ENCODE results near the gene KIRREL3.

The KIRREL3 gene

DNA sequence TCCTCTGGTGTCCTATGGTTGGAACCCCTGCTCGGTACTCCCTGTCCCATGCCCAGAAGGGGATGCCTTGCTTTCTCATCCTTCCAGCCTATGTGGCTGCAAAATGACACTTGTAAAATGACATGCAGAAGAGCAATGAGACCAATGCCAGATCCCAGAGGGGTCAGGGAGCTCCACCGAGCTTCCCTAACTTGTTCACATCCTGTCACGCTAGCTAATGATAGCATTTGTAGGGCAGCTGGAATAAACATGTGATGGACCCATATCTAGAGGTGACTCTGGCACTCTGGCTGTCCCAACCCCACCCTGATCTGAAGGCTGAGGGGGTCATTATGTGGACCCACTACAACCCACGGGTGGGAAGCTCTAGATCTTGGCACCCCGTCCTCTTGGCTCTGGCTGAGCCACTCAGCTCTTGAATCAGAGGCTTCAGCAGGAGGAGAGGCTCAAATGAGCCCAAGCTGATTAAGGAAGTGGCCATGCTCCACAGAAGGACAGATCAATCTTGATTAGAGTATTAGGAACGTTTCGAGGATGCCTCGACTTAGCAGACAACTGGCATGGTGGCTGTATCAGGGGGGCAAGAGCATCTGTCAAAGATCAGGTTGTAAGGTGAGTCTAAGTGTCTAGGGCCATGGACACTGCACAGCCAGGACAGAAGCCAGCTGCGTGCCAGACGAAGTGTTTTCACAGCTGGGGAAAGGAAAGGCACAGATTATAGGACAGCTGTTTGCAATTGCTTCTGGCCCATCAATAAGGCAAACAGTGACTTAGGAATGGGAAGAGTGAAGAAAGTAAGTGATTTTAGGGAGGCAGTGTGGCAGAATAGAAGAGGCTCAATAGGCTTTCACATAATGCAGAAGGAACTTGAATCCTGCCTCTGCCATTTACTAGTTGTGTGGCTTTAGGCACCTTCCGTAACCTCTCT lies 182.8 kb downstream of the KIRREL3 start:
- Histone ChIP-seq H3K9me3 (ENCODE audit: control insufficient read depth in 1 of 2, low read length in 2 of 2) (no peaks in the 10 kb centered on the region), H3K36me3 (ENCODE audit: control insufficient read depth in 1 of 2, insufficient read depth in 2 of 2, low read length in 2 of 2) (no peaks in the 10 kb centered on the region), H3K27me3 (ENCODE audit: low read depth, low read length) (no peaks in the 10 kb centered on the region), H3K4me3 (ENCODE audit: low read depth in 1 of 2, low read length in 2 of 2) (no peak overlapping the region), H3K4me1 (ENCODE audit: control insufficient read depth in 1 of 2, insufficient read depth in 2 of 2, low read length in 2 of 2) (no peaks in the 10 kb centered on the region), H3K27ac (ENCODE audit: low read length) (no peak overlapping the region)

DNA sequence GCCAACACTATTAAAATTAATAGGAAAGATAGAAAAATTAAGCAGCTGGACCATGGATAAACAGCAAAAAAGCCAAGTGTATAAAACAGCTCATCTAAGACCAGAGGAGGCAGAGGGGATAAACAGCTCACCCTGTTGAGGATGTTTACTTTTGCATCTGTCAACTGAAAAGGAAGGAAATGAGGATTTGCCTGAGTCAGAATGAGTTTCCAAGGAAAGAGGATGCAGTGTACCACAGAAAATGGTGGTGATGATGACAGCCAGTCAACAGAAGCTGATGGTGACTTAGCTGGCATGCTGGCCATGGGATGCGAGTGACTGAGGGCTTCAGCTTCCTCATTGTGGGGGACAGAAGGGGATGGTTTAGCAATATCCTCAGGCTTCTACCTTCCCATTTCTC lies 183.5 kb downstream of the KIRREL3 start:
- H3K4me1 ChIP-seq (ENCODE audit: control insufficient read depth in 1 of 2, insufficient read depth in 2 of 2, low read length in 2 of 2): no peaks in the 10 kb centered on the region
- no peaks in the 10 kb centered on the region for H3K36me3 ChIP-seq (ENCODE audit: control insufficient read depth in 1 of 2, insufficient read depth in 2 of 2, low read length in 2 of 2)
- no peak overlapping the region for H3K27ac ChIP-seq (ENCODE audit: low read length)
- H3K27me3 ChIP-seq (ENCODE audit: low read depth, low read length): no peaks in the 10 kb centered on the region
- H3K9me3 ChIP-seq (ENCODE audit: control insufficient read depth in 1 of 2, low read length in 2 of 2): no peaks in the 10 kb centered on the region
- H3K4me3 ChIP-seq (ENCODE audit: low read depth in 1 of 2, low read length in 2 of 2): no peak overlapping the region

DNA sequence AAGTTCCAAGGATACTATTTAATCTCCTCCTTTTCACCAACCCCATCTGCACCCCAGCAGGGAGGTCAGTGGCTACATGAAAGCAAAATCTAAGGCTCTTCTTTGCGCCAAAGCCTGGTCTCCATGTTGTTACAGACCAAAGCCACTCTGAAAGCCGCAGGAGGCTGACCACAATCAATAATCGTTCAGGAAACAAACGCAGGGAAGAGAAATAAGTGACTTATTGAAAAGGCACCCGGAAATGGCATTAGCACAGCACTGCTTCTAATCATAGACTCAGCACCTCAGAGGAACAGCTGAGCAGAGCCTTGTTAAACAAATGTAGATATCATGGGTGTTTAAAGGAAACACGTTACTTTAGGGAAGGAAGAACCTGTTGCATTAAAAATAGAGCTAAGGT lies 183.9 kb downstream of the KIRREL3 start:
- no peaks in the 10 kb centered on the region for H3K36me3 ChIP-seq (ENCODE audit: control insufficient read depth in 1 of 2, insufficient read depth in 2 of 2, low read length in 2 of 2)
- no peaks in the 10 kb centered on the region for H3K4me1 ChIP-seq (ENCODE audit: control insufficient read depth in 1 of 2, insufficient read depth in 2 of 2, low read length in 2 of 2)
- H3K27me3 ChIP-seq (ENCODE audit: low read depth, low read length): no peaks in the 10 kb centered on the region
- no peaks in the 10 kb centered on the region for H3K9me3 ChIP-seq (ENCODE audit: control insufficient read depth in 1 of 2, low read length in 2 of 2)
- H3K27ac ChIP-seq (ENCODE audit: low read length): no peak overlapping the region
- no peak overlapping the region for H3K4me3 ChIP-seq (ENCODE audit: low read depth in 1 of 2, low read length in 2 of 2)

DNA sequence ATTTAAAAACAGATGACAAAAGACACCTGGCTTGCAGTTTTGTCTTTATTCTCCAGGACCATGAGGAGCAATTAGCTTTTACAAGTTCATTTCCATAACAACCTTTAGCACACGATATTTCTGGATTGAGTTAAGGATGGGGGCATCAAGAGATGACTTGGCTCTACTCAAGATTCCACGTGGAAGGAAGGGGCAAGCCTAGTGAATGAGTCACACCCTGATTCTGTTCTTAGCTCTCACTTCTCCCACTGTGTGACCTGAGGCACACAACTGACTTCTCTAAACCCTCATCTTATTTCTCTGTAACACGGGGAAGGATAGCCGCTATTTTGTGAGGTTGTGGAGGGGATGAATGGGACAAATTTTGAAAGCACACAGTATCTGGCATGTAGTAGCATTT lies 185.5 kb downstream of the KIRREL3 start:
- Histone ChIP-seq H3K9me3 (ENCODE audit: control insufficient read depth in 1 of 2, low read length in 2 of 2) (no peaks in the 10 kb centered on the region), H3K27ac (ENCODE audit: low read length) (no peak overlapping the region), H3K4me3 (ENCODE audit: low read depth in 1 of 2, low read length in 2 of 2) (no peak overlapping the region), H3K36me3 (ENCODE audit: control insufficient read depth in 1 of 2, insufficient read depth in 2 of 2, low read length in 2 of 2) (no peaks in the 10 kb centered on the region), H3K27me3 (ENCODE audit: low read depth, low read length) (no peaks in the 10 kb centered on the region), H3K4me1 (ENCODE audit: control insufficient read depth in 1 of 2, insufficient read depth in 2 of 2, low read length in 2 of 2) (no peaks in the 10 kb centered on the region)

DNA sequence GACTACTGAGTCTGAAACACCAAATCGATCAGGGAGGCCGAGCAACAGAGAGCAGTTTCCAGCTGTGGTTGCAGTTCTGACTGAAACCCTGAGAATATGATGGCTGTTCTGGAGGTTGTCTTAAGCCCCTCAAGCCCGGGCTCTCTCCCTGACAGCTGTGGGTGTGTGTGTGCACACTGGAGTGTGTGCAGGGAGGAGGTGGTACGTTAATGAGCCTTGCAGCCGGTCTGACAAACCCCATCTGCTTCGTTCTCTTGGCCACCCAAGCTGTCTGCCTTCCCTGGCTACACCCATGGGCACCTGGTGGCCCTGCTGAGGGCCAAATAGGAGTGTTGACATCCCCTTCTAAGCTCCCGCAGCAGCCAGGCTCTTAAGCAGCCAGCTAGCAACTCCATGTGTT lies 189.8 kb downstream of the KIRREL3 start:
- no peaks in the 10 kb centered on the region for H3K9me3 ChIP-seq (ENCODE audit: control insufficient read depth in 1 of 2, low read length in 2 of 2)

DNA sequence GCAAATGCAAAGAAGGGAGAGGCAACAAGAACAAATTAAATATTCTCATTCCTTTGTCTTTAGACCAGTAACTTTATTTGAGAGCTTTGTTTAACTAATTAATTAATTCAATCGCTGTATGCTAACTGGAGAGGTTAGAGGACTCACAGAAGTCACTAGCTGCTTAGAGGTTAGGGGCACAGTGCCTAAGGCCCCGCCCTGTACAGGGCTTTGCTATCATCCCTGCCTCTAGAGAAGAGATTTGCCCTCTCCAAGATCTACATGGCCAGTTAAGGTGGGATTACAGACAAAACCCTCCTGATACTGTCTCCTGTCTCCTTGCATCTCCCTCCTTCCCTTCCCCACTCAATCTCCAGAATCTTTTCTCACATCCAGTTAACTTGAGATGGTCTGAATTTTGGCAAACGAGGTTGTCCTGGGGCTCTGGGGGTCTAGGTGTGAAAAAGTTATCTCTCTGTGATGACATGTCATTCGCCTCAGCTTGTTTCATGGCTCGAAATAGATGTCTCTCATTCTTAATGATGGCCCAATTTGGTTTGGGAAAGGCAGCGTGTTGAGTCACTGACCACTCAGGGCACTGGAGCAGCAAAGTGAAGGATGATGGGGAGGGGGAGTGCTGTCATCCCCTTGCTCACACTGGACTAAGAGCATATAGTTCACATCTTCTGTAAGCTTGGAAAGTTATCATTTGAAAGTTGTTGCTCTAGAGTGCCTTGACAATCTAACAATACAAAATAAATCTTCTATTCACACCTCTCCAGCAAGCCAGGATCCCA lies 190.9 kb downstream of the KIRREL3 start:
- no peaks in the 10 kb centered on the region for H3K4me1 ChIP-seq (ENCODE audit: control insufficient read depth in 1 of 2, insufficient read depth in 2 of 2, low read length in 2 of 2)
- H3K27ac ChIP-seq (ENCODE audit: low read length): no peak overlapping the region
- no peak overlapping the region for H3K4me3 ChIP-seq (ENCODE audit: low read depth in 1 of 2, low read length in 2 of 2)
- H3K27me3 ChIP-seq (ENCODE audit: low read depth, low read length): no peaks in the 10 kb centered on the region
- no peaks in the 10 kb centered on the region for H3K36me3 ChIP-seq (ENCODE audit: control insufficient read depth in 1 of 2, insufficient read depth in 2 of 2, low read length in 2 of 2)
- H3K9me3 ChIP-seq (ENCODE audit: control insufficient read depth in 1 of 2, low read length in 2 of 2): no peaks in the 10 kb centered on the region

More for the DNA sequence above, 189.8 kb downstream of the KIRREL3 start:
- Histone ChIP-seq H3K4me1 (ENCODE audit: control insufficient read depth in 1 of 2, insufficient read depth in 2 of 2, low read length in 2 of 2) (no peaks in the 10 kb centered on the region), H3K27ac (ENCODE audit: low read length) (no peak overlapping the region), H3K36me3 (ENCODE audit: control insufficient read depth in 1 of 2, insufficient read depth in 2 of 2, low read length in 2 of 2) (no peaks in the 10 kb centered on the region), H3K4me3 (ENCODE audit: low read depth in 1 of 2, low read length in 2 of 2) (no peak overlapping the region), H3K27me3 (ENCODE audit: low read depth, low read length) (no peaks in the 10 kb centered on the region)

DNA sequence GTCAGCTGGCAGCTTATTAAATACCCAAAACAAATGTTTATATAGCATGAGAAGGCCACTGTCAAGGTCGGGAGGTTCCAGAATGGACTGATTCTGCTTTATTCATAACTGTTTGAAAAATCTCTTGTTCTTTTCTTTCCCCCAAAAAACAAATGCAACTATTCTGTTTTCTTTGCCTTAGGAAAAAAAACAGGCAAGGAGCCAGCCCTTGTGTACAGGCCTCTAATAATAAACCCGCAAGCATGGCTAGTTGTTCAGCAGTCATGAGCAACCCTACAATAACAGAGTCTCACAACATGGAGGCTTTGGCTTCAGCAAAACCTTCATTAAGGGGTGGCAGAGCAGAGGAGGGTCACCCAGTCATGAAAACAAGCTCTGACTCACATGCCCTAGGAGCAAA lies 191.7 kb downstream of the KIRREL3 start:
- Histone ChIP-seq H3K9me3 (ENCODE audit: control insufficient read depth in 1 of 2, low read length in 2 of 2) (no peaks in the 10 kb centered on the region), H3K36me3 (ENCODE audit: control insufficient read depth in 1 of 2, insufficient read depth in 2 of 2, low read length in 2 of 2) (no peaks in the 10 kb centered on the region), H3K4me3 (ENCODE audit: low read depth in 1 of 2, low read length in 2 of 2) (no peak overlapping the region), H3K27ac (ENCODE audit: low read length) (no peak overlapping the region), H3K27me3 (ENCODE audit: low read depth, low read length) (no peaks in the 10 kb centered on the region), H3K4me1 (ENCODE audit: control insufficient read depth in 1 of 2, insufficient read depth in 2 of 2, low read length in 2 of 2) (no peaks in the 10 kb centered on the region)

DNA sequence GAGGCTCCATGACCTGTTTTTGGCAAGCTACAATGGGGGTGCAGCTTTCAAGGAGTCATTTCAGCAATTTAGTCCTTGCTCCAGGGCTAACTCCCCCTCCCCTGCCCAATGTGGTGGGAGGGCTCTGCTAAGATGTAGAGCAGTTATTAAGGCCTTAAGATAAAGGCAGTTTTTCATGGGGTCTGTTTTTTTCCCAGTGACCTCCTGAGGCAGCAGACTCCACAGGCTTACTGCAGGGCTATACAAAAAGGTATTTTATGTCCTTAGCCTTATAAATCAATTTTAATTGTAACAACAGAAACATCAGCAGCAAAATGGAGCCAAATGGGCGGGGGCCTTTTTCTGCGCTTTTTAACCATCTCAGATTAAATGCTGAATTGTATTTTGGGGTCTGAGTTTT lies 192.3 kb downstream of the KIRREL3 start:
- no peak overlapping the region for H3K4me3 ChIP-seq (ENCODE audit: low read depth in 1 of 2, low read length in 2 of 2)
- no peaks in the 10 kb centered on the region for H3K9me3 ChIP-seq (ENCODE audit: control insufficient read depth in 1 of 2, low read length in 2 of 2)
- no peak overlapping the region for H3K27ac ChIP-seq (ENCODE audit: low read length)
- no peaks in the 10 kb centered on the region for H3K4me1 ChIP-seq (ENCODE audit: control insufficient read depth in 1 of 2, insufficient read depth in 2 of 2, low read length in 2 of 2)
- no peaks in the 10 kb centered on the region for H3K36me3 ChIP-seq (ENCODE audit: control insufficient read depth in 1 of 2, insufficient read depth in 2 of 2, low read length in 2 of 2)
- no peaks in the 10 kb centered on the region for H3K27me3 ChIP-seq (ENCODE audit: low read depth, low read length)

DNA sequence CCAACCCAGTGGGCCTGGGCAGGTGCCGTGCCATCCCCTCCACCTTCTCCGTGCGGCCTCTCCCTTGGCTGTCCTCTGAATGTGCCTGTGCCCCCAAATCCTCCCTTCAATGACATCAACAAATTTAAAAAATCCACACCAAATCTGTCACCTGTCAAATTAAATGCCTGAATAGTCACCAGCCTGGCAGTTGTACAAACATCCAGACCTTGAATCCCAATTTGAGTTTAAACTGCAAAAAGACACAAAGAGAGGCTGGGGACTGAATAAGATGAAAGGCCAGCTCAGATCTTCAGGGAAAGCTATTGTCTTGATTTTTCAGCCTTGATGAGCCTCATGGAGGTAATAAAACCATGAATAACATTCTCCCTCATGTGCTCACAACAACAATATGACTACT lies 194.7 kb downstream of the KIRREL3 start:
- Histone ChIP-seq H3K27ac (ENCODE audit: low read length) (no peak overlapping the region), H3K36me3 (ENCODE audit: control insufficient read depth in 1 of 2, insufficient read depth in 2 of 2, low read length in 2 of 2) (no peaks in the 10 kb centered on the region), H3K4me1 (ENCODE audit: control insufficient read depth in 1 of 2, insufficient read depth in 2 of 2, low read length in 2 of 2) (no peaks in the 10 kb centered on the region), H3K9me3 (ENCODE audit: control insufficient read depth in 1 of 2, low read length in 2 of 2) (no peaks in the 10 kb centered on the region), H3K27me3 (ENCODE audit: low read depth, low read length) (no peaks in the 10 kb centered on the region), H3K4me3 (ENCODE audit: low read depth in 1 of 2, low read length in 2 of 2) (no peak overlapping the region)

DNA sequence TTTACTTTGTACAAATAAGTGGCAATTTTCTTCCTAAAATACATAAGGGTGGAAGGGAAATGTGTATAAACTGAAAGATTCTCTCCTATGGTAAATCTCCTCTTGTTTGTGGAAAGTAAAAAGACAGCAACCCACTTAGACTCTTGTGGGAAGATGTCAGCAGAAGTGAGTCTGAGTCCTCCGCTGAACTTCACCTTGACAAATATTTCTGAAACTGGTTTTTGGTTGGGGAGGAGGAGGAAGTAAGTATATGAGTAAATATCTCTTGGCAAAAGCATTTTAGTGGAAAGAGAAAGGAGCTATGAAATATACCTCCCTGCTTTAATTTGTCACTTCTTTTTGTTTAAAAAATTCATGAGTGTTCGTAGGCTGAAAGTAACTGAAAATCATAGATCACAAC lies 196.2 kb downstream of the KIRREL3 start:
- H3K4me3 ChIP-seq (ENCODE audit: low read depth in 1 of 2, low read length in 2 of 2): no peak overlapping the region
- no peaks in the 10 kb centered on the region for H3K9me3 ChIP-seq (ENCODE audit: control insufficient read depth in 1 of 2, low read length in 2 of 2)
- H3K27me3 ChIP-seq (ENCODE audit: low read depth, low read length): no peaks in the 10 kb centered on the region
- no peaks in the 10 kb centered on the region for H3K4me1 ChIP-seq (ENCODE audit: control insufficient read depth in 1 of 2, insufficient read depth in 2 of 2, low read length in 2 of 2)
- no peaks in the 10 kb centered on the region for H3K36me3 ChIP-seq (ENCODE audit: control insufficient read depth in 1 of 2, insufficient read depth in 2 of 2, low read length in 2 of 2)
- H3K27ac ChIP-seq (ENCODE audit: low read length): no peak overlapping the region

DNA sequence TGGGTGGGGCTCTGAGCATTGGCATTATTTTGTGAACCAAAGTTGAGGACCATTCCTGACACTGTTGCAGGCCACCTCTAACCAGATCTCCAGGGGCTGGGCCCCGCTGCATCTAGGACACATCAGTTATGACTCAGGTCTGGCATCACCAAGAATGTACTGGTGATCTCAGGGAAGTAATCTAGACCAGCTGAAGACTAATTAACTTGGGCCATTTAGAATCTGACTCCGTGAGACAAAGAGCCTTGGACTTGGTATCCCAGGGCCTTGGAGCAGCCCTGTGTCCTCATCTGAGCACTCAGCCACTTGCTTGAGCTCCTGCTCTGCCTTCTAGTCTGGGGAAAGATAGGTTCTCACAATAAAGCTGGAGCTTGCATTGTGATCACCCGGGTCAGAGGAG lies 200.6 kb downstream of the KIRREL3 start:
- Histone ChIP-seq H3K4me1 (ENCODE audit: control insufficient read depth in 1 of 2, insufficient read depth in 2 of 2, low read length in 2 of 2) (no peaks in the 10 kb centered on the region), H3K36me3 (ENCODE audit: control insufficient read depth in 1 of 2, insufficient read depth in 2 of 2, low read length in 2 of 2) (no peaks in the 10 kb centered on the region), H3K27ac (ENCODE audit: low read length) (no peak overlapping the region), H3K4me3 (ENCODE audit: low read depth in 1 of 2, low read length in 2 of 2) (no peak overlapping the region), H3K27me3 (ENCODE audit: low read depth, low read length) (no peaks in the 10 kb centered on the region), H3K9me3 (ENCODE audit: control insufficient read depth in 1 of 2, low read length in 2 of 2) (no peaks in the 10 kb centered on the region)

All from muscle layer of duodenum (tissue), 2 donors.